ENCODE measurements around the gene ABTB2. TPM values are rescaled to one million over a fixed set of nuclear protein-coding genes. Genes with fewer than 3 reads are reported as not detected.

Gene ABTB2
- total RNA-seq, 2 experiments from 2014 or later: 0.91 to 0.97 TPM

GRCh38 chr11:34126959-34127848 is 230.6 kb downstream of the ABTB2 start:
- peaks cover 2% of the 10 kb centered on the region for H3K4me1 Mint-ChIP-seq
- no peaks in the 10 kb centered on the region for H3K9me3 Mint-ChIP-seq
- POLR2A ChIA-PET: interaction anchor here (0.6 kb wide), 1 partner anchor 100 kb away, joined by 4 read pairs; no protein-coding TSS in a partner anchor
- H3K27ac Mint-ChIP-seq: no peak overlapping the region
- no peaks in the 10 kb centered on the region for H3K27me3 Mint-ChIP-seq
- no peak for DNase-seq
- peaks cover 26% of the 10 kb centered on the region for H3K36me3 Mint-ChIP-seq
- no peak overlapping the region for H3K4me3 Mint-ChIP-seq
- no peak for ATAC-seq (ENCODE audit: low read depth)

- H3K27ac Mint-ChIP-seq: no peak overlapping the region
- POLR2A ChIA-PET: no interaction called here
- H3K27me3 Mint-ChIP-seq: no peaks in the 10 kb centered on the region
- no peak overlapping the region for H3K4me3 Mint-ChIP-seq
- no peaks in the 10 kb centered on the region for H3K4me1 Mint-ChIP-seq
- DNase-seq (no peak), ATAC-seq (ENCODE audit: low read depth) (no peak)
- no peaks in the 10 kb centered on the region for H3K9me3 Mint-ChIP-seq
- H3K36me3 Mint-ChIP-seq: peaks cover 27% of the 10 kb centered on the region
These were observed 232.7 kb downstream of the ABTB2 start for GRCh38 chr11:34124885-34125668.

GRCh38 chr11:34120651-34121050 is 237.2 kb downstream of the ABTB2 start:
- no peak overlapping the region for H3K4me3 Mint-ChIP-seq
- POLR2A ChIA-PET: no interaction called here
- H3K27ac Mint-ChIP-seq: peak overlapping the region; percentile 2
- no peak for ATAC-seq (ENCODE audit: low read depth)
- H3K36me3 Mint-ChIP-seq: peaks cover 27% of the 10 kb centered on the region
- H3K9me3 Mint-ChIP-seq: no peaks in the 10 kb centered on the region
- H3K4me1 Mint-ChIP-seq: no peaks in the 10 kb centered on the region
- no peak for DNase-seq
- no peaks in the 10 kb centered on the region for H3K27me3 Mint-ChIP-seq

- Mint-ChIP-seq H3K9me3 (no peaks in the 10 kb centered on the region), H3K36me3 (peaks cover 35% of the 10 kb centered on the region), H3K4me3 (no peak overlapping the region), H3K27me3 (no peaks in the 10 kb centered on the region), H3K4me1 (peaks cover 3% of the 10 kb centered on the region), H3K27ac (no peak overlapping the region)
- ATAC-seq (ENCODE audit: low read depth): no peak
- POLR2A ChIA-PET: no interaction called here
- no peak for DNase-seq
These were observed 243.3 kb downstream of the ABTB2 start for GRCh38 chr11:34114471-34114870.

GRCh38 chr11:34114014-34114413 is 243.8 kb downstream of the ABTB2 start:
- POLR2A ChIA-PET: interaction anchor here (1.0 kb wide), 1 partner anchor 9 kb away, joined by 3 read pairs; the partner anchor contains the start of gene NAT10
- no peak overlapping the region for H3K4me3 Mint-ChIP-seq
- DNase-seq (no peak), ATAC-seq (ENCODE audit: low read depth) (no peak)
- no peaks in the 10 kb centered on the region for H3K27me3 Mint-ChIP-seq
- no peak overlapping the region for H3K27ac Mint-ChIP-seq
- no peaks in the 10 kb centered on the region for H3K9me3 Mint-ChIP-seq
- H3K4me1 Mint-ChIP-seq: peaks cover 7% of the 10 kb centered on the region
- H3K36me3 Mint-ChIP-seq: peaks cover 40% of the 10 kb centered on the region

- ATAC-seq (ENCODE audit: low read depth) (no peak), DNase-seq (no peak)
- H3K9me3 Mint-ChIP-seq: no peaks in the 10 kb centered on the region
- peaks cover 37% of the 10 kb centered on the region for H3K36me3 Mint-ChIP-seq
- H3K27me3 Mint-ChIP-seq: no peaks in the 10 kb centered on the region
- H3K4me3 Mint-ChIP-seq: no peak overlapping the region
- no peak overlapping the region for H3K27ac Mint-ChIP-seq
- peaks cover 20% of the 10 kb centered on the region for H3K4me1 Mint-ChIP-seq
- POLR2A ChIA-PET: no interaction called here
These were observed 246.0 kb downstream of the ABTB2 start for GRCh38 chr11:34111722-34112270.

GRCh38 chr11:34105957-34106504 is 251.8 kb downstream of the ABTB2 start:
- DNase-seq: no peak

GRCh38 chr11:34105079-34105956 is 252.5 kb downstream of the ABTB2 start, which contains the start of gene NAT10:
NAT10 (plus strand) TSS chr11:34105629; CDS start chr11:34108226, 2,597 bp downstream.
- H3K36me3 Mint-ChIP-seq: peaks cover 18% of the 10 kb centered on the region
- H3K27ac Mint-ChIP-seq: peak within 1 kb of the TSS; percentile 97
- DNase-seq (peak; percentile 90), ATAC-seq (ENCODE audit: low read depth) (peak; percentile 95)
- POLR2A ChIA-PET: interaction anchor here (0.5 to 2.6 kb wide), 9 partner anchors 8 to 1067 kb away, joined by 3 to 47 read pairs (median 4); partner anchors contain the start of gene CAPRIN1
- peak within 1 kb of the TSS; percentile 95 for H3K4me3 Mint-ChIP-seq
- no peaks in the 10 kb centered on the region for H3K27me3 Mint-ChIP-seq
- peaks cover 42% of the 10 kb centered on the region for H3K4me1 Mint-ChIP-seq
- no peaks in the 10 kb centered on the region for H3K9me3 Mint-ChIP-seq

More at GRCh38 chr11:34105957-34106504, 251.8 kb downstream of the ABTB2 start:
- Mint-ChIP-seq H3K4me1 (peaks cover 42% of the 10 kb centered on the region), H3K27ac (peak overlapping the region; percentile 97), H3K36me3 (peaks cover 18% of the 10 kb centered on the region), H3K4me3 (peak overlapping the region; percentile 95), H3K27me3 (no peaks in the 10 kb centered on the region), H3K9me3 (no peaks in the 10 kb centered on the region)
- POLR2A ChIA-PET: interaction anchor here (0.9 to 2.6 kb wide), 7 partner anchors 16 to 253 kb away, joined by 3 to 47 read pairs (median 3); partner anchors contain the start of gene CAPRIN1
- ATAC-seq (ENCODE audit: low read depth): no peak

GRCh38 chr11:34104680-34105078 is 253.1 kb downstream of the ABTB2 start:
- no peaks in the 10 kb centered on the region for H3K9me3 Mint-ChIP-seq
- POLR2A ChIA-PET: interaction anchor here (0.5 to 2.6 kb wide), 8 partner anchors 9 to 1068 kb away, joined by 3 to 47 read pairs (median 4); partner anchors contain the start of gene CAPRIN1
- DNase-seq (no peak), ATAC-seq (ENCODE audit: low read depth) (no peak)
- no peaks in the 10 kb centered on the region for H3K27me3 Mint-ChIP-seq
- H3K27ac Mint-ChIP-seq: peak overlapping the region; percentile 97
- peak overlapping the region; percentile 95 for H3K4me3 Mint-ChIP-seq
- H3K4me1 Mint-ChIP-seq: peaks cover 42% of the 10 kb centered on the region
- H3K36me3 Mint-ChIP-seq: peaks cover 15% of the 10 kb centered on the region

Other genes with a start within 250 kb of the ABTB2 start
- gene CAT, start 80.9 kb upstream of the ABTB2 start, total RNA-seq: 10 to 100 TPM; 37.4 to 37.7 TPM
- not detected for gene ELF5, start 155.8 kb upstream of the ABTB2 start, total RNA-seq